HG02870 (cell line): Measurements from ENCODE around the gene WDR74.

Experiments used
- ATAC-seq: cut with Tn5 transposase; IDR thresholded peaks from one replicate; pipeline ENCODE4 v1.9.1; 2021; ENCODE audit warnings: mild to moderate bottlenecking, moderate library complexity; ENCODE audit not compliant: unreplicated experiment

Gene WDR74

DNA sequence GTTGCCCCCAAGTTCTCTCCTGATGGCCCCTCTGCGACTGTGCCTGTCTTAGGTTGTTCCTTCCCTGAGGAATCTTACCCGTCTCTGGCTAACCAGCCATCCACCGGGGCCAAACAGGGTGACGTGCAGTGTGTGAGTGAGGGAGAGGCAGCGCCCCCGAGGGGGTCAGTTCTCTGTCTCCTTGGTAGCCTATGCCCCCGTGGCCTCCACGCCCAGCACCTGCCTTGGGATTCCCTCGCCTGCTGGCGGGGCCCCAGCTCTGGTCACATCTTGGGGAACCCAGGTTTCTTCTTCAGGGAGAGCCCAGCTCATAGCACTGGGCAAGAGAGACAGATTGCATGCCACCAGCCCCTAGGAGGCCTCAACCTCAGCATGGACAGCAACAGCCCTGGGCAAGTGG is 39.9 kb downstream of the WDR74 start:
- ATAC-seq, result no peak

GRCh38 chr11:62796281-62796680 is 43.1 kb downstream of the WDR74 start:
- ATAC-seq, result no peak

GRCh38 chr11:62794201-62794775 is 45.1 kb downstream of the WDR74 start:
- ATAC-seq, result no peak

DNA sequence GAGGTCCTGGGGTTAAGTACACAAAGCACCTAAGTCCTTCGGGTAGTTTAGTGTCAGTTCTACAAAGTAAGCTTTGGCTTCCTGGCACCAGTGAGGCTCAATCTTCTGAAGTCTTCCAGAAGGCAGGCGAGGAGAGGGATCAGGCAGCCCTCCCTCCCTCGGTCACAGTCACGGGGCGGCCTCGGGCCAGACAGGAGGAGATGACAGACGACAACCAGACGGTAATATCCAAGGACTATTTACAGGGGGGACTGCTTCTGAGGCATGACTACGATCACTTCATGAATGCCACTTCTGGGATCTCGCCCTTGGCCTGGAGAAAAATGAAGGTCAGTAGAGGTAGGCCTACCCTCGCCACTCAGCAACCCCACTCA is 47.2 kb downstream of the WDR74 start:
- ATAC-seq, result no peak

DNA sequence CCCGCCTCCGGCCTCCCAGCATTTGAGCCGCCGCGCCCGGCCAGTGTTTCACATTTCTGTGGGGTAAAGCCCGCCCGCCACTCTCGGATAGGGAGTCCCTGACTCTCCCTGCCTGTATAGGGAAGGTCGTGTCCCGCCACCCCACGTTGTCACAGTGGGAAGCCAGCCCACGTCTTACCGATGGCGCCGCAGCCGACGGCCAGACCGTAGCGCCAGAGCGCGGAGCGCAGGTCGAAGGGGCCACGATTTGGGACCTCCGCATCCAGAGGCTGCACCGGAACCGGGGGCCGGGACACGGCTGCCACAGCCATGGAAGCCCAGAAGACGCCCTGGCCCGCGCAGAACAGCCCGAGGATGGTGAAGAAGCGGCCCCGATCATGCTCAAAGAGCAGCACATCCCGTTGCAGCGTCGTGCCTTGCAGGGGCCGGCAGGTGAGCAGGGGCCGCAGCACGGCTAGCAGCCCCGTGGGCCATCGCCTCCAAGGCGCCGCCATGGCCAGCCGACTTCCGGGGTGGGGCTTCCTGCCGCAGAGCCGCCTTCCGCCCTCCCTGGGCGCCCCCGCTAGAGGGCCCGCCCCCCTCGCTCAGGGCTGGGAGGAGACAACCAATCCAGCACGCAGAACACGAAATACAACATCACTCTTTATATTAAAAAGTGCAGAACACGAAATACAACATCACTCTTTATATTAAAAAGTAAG is 47.7 kb downstream of the WDR74 start, which contains the start of gene TMEM223:
Gene TMEM223, minus strand, starts transcription at position 506 of the 701 bp plus-strand sequence. Its CDS starts 12 bp downstream, at position 494.
- peak; percentile 66 for ATAC-seq

DNA sequence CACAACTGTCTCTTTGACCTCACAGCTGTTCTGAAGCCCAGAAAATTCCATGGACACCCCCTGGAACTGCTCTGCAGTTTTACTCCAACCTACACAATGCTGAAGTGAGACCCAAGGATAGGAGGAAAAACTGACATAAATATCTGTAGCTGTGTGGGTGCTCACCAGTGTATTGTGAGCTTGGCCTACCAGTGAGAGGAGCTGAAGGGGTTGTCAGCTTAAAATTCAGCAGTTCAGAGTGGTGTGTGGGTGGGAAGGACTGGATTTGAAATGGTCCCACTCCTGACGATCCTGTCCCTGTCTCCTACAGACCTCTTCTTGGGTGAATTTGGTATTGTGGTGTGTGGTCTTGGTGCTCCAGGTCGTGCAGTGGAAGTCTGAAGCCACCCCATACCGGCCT is 49.8 kb downstream of the WDR74 start:
- no peak for ATAC-seq

DNA sequence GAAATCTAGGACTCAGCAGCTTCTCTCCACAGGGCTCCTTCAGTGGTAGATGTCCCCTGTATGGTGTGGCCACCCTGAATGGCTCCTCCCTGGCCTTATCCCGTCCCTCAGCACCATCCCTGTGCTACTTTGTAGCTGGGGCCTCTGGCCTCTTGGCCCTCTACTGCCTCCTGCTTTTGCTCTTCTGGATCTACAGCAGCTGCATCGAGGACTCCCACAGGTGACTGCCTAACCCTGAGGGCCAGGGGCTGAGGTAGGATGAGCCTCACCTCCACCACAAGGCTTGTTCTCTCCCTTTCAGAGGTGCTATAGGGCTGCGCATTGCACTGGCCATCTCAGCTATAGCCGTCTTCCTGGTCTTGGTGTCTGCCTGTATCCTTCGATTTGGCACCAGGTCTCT is 50.4 kb downstream of the WDR74 start:
- no peak for ATAC-seq

DNA sequence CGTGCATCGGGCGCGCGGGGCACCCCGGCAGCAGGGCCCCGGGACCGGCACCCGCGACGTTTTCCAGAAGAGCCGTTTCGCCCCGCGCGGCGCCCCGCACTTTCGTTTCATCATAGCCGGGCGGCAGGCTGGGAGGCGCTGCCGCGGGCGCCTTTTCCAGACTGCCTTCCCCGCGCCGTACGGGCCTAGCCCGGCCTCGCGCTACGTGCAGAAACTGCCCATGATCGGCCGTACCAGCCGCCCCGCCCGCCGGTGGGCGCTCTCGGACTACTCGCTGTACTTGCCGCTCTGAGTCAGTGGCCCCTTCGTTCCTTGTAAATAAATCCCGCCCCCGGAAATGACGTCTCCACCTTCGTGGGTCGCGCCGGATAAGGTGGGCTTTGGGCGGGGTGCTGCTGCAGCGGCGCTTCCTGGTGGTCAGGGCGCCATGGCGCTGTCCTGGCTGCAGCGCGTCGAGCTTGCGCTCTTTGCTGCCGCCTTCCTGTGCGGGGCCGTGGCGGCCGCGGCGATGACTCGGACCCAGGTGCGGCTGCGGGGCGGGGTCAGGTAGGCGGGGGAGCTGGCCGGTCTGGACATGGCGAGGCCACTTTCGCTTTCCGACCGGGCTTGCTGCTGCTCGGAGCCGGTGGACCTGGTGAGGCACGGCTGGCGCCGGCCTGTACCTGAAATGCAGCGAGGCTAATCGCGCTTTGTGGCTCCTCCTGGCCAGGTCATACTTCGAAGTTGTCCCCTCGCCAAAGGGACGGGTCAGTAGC is 52.2 kb downstream of the WDR74 start, which contains the start of gene TMEM179B:
Gene TMEM179B, plus strand, starts transcription at position 398 of the 755 bp plus-strand sequence. Its CDS starts 30 bp downstream, at position 428.
- ATAC-seq, result peak; percentile 62

DNA sequence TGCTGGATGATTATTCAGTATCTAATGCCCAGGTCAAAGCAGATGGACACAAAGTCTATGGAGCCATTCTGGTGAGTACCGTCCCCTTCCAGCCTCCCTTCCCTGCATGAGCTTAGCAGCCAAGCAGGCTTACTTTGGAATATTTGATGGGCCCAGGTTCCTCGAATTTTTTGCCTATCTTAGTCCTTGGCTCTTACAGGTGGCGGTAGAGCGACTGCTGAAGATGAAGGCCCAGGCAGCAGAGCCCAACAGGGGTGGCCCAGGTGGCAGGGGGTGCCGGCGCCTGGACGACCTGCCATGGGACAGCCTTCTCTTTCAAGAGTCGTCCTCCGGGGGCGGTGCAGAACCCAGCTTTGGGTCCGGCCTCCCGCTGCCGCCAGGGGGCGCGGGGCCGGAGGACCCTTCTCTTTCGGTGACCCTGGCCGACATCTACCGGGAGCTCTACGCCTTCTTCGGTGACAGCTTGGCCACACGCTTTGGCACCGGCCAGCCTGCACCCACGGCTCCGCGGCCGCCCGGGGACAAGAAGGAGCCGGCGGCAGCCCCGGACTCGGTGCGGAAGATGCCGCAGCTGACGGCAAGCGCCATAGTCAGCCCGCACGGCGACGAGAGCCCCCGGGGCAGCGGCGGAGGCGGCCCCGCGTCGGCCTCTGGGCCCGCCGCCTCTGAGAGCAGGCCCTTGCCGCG is 52.9 kb downstream of the WDR74 start:
- ATAC-seq, result peak; percentile 60
